HS-27A (cell line): ENCODE data around the gene DDI2.

ENCODE experiments used
- DNase-seq: peaks from one replicate; pipeline ENCODE4 v3.0.0-alpha.2; 2012; ENCODE audit warnings: low read depth, missing footprints

The DDI2 gene

DNA sequence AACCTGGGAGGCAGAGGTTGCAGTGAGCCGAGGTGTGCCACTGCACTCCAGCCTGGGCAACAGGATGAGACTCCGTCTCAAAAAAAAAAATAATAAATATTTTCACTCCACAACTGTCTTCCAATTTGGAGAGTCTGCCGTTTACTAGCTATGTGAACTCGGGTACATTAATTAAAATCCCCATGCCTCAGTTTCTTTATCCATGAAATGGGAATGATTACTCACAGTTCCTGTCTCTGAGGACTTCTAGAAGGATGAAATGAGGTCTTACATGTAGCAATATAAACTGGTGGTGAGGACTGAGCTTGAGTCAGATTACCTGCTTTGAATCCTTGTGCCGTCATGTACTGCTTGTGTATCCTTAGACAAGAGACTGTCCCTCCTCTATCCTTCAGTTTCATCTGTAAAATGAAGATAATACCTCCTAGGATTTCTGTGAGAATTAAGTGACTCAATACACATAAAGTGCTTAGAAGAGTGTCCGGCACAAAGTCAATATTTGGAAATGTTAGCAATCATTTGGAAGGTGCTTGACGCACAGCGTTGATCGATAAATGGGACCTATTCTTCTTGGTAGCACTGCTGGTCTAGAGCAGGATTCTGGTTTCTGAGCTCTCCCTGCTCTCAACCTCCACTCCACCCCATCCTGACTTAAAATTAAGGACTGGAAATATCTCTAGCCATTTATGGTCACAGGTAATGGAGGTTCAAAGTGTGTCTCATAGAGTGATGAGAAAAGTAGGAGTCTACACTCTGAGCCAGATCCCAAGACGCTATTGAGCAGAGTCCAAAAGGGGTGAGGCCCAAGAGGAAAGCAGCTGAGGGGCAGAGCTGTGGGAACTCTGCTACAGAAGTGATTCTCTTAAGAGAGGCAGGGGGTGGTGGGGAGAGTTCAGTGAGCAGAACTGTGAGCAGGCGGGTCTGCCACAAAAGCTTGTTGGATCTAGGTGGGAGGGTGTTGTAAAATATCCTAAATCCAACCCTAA is 11.6 kb upstream of the DDI2 start:
- no peak for DNase-seq

DNA sequence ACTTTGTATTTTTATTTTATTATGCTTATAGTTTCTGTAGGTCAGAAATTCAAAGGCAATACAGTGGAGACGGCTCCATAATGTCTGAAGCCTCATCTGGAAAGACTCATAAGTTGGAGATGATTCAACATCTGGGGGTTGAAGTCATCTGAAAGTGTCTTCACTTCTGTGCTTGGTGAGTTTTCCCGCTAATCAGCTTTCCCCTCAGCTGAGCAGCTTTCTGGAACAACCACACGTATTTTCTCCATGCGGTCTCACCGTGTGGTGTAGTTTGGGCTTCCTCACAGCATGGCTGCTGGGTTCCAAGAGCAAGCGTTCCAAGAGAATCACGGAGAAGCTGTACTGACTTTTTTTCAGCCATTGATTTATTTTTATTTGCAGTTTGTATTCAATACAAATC is 7.6 kb upstream of the DDI2 start:
- DNase-seq, result no peak

DNA sequence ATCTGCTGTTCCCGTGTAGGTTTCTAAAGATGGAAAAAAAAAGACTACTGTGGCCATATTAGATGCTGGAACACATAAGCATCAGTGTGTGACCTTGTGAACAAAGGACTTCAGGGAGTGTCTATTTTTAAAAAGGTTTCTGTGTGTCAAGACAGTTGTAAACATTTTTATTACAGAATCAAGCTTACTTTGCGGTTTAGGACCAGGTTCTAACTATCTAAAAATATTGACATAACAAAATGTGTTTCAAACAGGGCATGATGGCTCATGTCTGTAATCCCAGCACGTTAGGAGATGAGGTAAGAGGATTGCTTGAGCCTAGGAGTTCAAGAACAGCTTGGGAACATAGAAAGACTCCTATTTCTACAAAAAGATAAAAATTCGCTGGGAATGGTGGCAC is 7.1 kb upstream of the DDI2 start:
- DNase-seq, result no peak

DNA sequence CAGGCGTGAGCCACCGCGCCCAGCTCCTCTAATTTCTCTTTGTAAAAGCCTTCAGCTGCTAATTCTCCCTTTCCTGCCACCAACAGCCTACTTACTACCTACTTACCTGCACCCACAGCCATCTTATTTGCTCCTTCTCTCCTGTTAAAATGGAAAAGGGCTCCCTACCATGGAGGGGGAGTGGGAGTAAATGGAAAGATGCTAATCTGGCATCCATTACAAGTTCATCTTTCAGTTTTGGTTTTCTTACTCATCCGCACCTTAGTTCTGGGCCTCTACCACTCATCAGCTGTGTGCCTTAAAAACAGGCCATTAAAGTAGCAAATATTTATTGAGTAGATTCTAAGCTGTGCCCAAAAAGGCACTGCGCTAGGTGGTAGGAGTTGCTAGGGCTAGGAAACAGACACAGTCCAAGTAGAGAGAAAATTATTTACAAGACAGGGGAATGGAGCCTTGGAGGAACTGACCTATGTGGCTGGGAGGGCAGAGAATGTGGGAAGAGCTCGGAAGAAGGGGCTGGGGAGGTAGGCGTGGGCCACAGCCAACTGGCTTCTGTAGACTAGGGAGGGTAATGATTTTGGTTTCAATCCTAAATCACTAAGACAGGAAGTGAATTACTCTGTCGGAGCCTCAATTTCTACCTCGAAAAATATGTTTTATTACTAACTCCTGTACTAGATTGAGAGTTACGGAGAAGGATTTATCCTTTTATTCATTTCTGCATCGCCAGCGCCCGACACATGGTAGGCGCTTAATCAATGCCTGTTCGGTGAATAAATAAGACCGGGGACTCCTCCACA is 685 bp upstream of the DDI2 start:
- DNase-seq, result no peak

DNA sequence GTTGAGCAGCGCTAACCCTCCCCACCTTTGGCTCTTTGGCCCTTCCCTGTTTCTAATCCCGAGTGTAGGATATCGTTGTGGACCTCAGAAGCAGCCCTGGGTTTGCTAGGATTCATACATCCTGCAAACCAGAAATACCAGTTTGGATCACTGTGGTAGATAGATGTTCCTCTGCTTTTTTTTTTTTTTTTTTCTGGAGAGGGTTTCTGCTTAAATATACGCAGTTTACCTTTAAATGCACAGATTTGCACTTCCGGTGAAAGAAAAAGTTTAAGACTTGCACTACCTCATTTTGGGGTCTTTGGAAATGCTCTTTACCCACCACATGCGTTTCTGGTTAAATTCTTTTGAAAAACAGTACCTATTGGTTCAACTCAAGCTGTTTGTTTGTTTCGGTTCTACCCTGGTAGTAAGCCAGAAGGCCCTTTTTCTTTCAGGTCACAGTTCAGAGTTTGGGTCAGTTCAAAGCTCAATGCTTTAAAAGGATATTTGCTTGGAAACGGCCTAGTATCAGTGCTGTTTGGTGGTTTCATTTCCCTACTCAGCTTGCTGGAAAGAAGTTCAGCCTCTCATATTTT is 908 bp downstream of the DDI2 start:
- no peak for DNase-seq

DNA sequence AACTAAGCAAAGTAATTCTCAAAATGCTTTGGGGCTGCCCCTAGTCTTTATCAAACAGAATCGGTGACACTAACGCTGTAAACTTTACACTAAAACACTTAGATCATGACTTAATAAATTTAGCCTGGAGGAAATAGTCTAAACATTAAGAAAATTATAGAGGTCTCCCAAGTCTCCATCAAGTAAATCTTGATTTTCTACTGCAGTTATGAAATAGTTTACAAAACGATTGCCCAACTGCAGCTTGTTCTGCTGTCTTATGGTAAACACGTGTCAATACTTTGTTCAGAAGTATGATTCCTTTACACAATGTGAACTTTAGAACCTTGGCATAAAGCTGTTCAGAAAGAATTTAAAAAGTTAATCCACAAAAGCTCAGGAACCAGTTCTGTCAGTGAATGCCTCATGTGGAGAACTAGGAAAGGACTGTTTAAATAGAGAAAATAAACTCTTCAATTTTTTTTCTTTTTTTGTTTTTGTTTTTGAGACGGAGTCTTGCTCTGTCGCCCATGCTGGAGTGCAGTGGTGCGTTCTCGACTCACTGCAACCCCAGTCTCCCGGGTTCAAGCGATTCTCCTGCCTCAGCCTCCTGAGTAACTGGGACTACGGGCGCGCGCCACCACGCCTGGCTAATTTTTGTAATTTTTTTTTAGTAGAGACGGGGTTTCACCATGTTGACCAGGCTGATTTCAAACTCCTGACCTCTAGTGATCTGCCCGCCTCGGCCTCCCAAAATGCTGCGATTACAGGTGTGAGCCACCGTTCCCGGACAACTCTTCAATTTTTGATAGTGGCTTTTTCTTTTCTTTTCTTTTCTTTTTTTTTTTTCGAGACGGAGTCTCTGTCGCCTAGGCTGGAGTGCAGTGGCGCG is 1.6 kb downstream of the DDI2 start:
- DNase-seq, result no peak

DNA sequence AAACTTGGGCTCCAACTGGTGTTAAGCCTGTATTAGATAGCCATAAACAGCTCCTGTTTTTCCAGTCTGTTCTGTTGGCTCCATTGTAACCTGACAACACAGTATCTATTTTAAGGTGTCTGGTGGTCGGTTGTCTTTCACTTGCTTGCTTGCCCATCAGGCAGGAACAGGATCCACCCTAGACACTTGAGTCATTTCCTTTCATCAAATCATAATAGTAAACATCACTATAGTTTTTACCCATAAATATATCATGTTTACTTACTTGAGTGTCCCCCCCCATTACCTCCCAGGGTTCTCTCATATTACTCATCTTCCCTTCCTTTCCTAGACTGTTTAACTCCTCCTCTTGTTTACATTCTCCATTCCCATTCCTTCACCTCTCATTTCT is 2.9 kb downstream of the DDI2 start:
- no peak for DNase-seq

DNA sequence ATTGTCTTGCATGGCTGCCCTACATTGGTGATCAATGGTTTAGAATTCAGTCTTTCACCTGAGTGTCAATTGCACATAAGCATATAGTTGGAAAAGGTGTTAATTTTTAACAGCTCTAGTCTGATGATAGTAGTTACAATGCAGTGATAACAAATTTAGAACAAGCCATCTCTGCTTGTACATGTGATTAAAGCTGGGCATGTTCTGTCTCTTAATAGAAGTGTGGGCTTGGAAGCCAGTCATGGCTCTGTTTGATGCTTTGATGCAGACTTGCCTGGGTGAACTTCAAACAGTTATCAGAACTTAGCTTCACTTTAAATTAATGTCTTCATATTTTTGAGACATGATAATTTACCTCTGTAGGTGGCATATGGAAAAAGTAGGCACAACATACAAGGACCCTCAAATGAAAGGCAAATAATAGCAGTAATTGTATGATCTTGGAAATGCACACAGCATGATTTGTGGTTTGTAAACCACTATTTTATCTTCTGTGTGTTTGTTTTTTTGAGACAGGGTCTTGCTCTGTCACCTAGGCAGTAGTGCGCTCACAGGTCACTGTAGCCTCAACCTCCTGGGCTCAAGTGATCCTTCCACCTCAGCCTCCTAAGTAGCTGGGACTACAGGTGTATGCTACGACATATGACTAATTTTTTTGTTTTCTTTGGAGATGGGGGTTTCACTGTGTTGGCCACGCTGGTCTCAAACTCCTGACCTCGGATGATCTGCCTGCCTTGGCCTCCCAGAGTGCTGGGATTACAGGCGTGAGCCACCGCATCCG is 3.8 kb downstream of the DDI2 start:
- no peak for DNase-seq

DNA sequence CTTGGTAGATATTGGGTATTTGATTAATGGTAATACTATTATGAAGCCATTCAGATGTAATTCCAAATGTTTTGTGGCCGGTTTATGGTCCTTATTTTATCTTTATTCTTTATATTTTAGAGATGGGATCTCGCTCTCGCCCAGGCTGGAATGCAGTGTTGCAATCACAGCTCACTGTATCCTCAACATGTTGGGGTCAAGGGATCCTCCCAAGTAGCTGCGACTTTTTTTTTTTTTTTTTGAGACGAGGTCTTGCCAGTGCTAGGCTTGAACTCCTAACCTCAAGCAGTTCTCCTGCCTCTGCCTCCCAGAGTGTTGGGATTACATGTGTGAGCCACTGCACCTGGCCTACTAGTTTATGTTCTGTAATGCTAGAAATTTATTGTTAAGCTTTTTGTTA is 4.7 kb downstream of the DDI2 start:
- DNase-seq, result no peak

DNA sequence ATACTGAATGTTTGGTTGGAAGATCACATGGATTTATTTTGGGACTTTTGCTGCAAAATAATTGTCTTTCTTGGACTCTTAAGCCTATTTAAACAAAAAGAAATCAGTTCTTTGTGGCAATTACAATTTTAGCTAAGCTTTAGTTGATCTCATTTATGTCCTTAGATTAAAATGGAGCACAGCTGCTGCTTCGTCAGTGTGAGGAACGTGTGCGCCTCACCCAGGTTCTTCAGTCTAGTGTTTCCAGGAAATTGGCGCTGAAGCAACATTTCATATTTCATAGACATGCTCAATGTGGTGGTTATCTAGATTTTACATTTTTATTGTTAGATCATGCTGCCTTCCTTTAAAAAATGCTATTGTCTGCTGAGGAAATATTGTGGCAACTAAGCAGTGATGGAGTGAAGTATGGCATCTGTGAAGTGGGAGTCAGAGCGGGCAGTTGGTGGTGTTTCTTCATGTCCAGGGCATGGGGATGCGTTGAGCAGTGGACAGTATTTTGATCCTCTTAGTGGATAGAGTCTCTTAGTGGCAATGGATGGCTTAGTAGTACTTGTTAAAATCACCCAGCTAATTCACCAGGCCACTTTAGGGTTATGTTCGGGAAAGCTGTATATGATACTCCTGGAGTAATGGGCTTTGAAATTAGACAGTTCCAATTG is 5.6 kb downstream of the DDI2 start:
- no peak for DNase-seq

DNA sequence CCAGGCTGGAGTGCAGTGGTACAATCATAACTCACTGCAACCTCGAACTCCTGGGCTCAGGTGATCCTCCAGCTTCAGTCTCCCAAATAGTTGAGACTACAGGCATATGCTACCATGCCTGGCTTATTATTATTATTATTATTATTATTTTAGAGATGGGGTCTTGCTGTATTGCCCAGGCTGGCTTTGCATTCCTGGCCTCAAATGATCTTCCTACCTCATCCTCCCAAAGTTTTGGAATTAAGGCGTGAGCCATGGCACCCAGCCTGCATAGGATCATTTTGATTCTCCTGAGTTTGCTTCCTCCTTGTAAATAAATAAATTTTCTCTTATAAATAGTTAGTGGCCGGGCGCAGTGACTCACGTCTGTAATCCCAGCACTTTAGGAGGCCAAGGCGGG is 6.2 kb downstream of the DDI2 start:
- no peak for DNase-seq

DNA sequence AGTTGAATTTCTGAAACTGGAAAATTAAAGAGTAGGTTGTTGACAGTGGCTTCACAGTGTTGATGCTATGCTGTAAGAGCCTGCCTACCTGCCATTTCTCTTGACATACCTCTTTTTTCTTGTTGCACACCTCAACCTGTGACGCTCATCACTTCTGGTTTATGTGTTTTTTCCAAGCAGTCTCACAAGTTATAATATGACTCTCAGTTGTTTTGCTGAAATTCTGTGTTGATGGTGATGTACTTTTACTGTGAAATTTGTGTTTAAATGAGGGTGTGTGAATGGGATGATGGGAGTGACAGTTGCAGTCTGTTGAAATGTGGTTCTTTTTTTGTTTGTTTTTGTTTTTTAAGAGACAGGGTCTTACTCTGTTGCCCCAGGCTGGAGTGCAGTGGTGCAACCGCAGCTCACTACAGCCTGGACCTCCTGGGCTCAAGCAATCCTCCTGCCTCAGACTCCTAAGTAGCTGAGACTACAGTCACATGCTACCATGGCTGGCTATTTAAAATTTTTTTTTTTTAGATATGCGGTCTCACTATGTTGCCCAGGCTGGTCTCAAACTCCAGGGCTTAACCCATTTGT is 7.0 kb downstream of the DDI2 start:
- DNase-seq, result no peak

DNA sequence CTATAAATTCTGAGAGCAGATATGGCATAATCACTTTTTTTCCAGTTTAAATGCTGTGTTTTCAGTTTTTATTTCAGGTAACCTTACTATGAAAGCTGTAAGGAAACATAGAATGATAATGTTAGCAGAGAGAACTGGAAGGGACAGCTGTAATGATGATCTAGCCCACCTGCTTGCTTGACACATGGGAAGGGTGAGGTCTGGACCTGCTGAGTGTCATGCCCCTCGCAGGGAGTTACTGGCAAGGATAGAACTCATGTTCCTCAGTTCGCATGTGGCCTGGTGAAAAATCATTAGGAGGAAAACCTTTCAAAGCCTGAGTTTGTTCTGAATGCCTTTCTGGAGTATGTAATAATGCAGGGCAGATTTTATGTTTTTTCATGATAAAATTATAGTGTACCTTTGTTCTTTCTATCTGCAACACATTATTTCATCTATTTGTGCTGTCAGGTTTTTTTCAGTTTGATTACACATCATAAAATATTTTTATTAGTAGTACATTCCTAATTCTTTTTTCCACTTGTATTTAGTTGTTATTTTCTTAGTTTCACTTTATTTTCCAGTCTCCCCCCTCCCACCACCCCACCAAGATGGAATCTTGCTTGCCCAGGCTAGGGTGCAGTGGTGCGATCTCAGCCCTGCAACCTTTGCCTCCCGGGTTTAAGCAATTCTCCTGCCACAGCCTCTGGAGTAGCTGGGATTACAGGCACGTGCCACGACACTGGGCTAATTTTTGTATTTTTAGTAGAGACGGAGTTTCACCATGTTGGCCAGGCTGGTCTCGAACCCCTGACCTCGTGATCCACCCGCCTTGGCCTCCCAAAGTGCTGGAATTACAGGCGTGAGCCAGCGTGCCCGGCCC is 8.0 kb downstream of the DDI2 start:
- no peak for DNase-seq

DNA sequence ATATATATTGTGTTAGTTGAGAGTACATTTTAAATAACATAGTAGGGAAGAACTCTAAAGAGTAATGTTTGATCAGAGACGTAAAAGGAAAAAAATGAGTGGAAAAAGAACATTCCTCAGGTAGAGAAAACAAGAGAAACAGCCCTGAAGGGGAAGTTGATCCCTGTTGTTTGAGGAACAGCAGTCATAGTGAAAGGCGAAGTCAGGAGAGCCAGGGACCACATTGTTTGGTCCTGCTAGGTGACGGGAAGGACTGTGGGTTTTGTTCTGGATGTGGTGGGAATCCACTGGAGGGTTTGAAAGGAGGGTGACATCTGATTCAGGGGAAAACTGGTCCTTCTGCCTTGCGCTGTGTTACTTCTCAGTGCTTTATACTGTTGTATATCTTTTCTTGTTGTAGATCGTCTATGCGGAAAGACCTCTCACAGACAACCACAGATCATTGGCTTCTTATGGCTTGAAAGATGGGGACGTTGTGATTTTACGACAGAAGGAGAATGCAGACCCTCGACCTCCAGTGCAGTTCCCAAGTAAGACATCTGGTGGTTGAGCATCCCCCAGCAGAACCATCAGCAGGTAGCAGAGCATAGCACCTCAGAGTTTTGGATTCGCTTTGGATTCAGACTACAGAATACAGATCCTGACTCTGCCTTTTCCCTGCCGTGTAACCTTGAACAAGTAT is 9.2 kb downstream of the DDI2 start:
- no peak for DNase-seq

DNA sequence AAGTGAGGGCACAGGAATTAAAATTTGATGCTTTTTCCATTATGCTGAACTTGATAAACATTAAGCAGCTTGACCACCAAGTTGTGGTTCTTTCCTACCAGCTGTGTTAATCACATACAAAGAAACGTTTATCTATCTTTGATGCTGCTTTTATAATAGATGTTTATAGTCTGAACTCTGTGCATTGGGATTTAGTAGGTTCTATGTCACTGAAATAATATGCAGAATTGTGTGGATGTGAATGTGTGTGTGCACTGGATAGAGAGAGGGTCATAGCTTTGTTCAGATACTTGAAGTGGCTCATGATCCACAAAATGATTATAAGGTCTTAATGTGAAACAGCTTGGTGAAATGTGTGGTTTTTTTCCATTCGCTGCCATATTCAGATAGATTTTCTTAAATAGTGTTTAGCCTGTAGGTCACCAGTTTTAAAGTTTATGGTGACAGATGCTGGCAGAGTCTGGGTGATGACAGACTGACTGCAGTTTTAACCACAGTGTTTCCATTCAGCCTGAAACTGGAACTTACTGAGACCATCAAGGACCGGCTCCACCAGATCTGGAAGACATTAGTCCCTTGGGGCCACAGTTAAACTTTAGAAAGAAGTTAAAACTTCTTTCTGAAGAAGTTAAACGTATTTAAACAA is 10.2 kb downstream of the DDI2 start:
- DNase-seq, result no peak

DNA sequence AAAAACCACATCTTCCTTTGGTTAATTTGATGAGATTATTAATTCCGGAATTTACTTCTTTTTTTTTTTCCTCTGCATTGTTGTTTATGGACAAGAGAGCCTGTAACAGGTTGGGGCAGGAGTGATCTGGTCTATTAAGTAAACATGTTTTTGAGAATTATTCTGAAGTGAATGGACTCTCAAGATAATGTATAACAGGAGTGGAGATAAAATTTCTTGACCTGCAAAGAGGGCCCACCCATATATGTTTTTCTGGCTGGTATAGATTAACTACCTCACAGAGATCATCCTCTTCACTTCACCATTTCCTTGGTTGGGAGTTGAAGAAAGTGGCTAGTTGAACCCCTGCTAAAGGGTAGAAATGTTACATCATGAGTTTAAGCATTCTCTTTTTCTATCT is 10.7 kb downstream of the DDI2 start:
- no peak for DNase-seq

DNA sequence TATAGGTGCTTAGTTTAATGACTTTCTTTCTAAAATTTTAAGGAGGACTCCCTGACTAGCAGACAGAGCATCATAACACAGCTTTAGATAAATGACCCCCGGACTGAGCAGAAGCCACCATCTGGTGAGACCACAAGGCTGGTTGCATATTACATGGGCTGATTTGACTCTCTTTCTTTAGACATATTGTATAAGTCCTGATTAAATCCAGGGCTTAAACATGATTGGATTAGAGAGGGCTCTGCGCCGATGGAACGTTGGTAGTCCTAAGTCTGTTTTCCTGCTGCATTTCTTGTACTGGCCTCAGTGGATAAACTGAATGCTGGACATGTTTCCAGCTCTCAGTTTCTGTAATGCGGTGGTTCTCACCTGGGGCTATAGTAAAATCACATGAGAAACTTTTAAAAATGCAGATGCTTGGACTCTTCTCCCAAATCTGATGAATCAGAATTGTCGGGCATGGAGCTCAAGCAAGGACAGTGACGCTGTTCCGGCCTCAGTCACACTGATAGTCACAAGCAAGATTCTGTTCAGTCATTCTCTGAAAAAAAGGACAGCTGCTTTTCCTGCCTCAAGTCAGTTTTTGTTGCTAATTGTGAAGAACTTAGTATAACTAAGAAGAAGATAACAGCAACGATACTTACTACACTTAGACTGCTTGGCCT is 16.6 kb downstream of the DDI2 start:
- no peak for DNase-seq

DNA sequence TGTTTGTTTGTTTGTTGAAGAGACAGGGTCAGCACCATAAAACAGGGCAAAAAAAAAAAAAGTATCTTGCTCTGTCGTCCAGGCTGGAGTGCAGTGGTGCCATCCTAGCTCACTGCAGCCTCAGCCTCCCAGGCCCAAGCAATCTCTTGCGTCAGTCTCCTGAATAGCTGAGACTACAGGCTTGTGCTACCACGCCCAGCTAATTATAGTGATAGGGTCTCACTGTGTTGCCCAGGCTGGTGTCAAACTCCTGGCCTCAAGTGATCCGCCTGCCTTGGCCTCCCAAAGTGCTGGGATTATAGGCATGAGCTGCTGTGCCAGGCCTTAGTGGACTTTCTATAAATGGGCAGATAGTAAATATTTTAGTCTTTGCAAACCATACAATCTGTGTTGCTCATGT is 19.2 kb downstream of the DDI2 start:
- no peak for DNase-seq
